K562 (cell line): ENCODE results near the gene CEBPE. TPM values are rescaled to one million over a fixed set of nuclear protein-coding genes. Genes with fewer than 3 reads are reported as not detected.
A peak's percentile ranks its signal among the peaks of the same experiment; 100 is the strongest.

Experiments used
- ARID2 ChIP-seq: fragments of 450-650 bp; IDR thresholded peaks from 2 replicates; pipeline ENCODE4 v1.6.1; 2017; ENCODE audit warnings: antibody characterized with exemption, mild to moderate bottlenecking
- ATF1 ChIP-seq, 2 experiments: fragments of 450-650 bp in 1 of 2; IDR thresholded peaks; 2 replicates each; pipeline ENCODE4 v1.6.1; 2016; ENCODE audit warnings: missing compliant biosample characterization in 1 of 2, missing genetic modification characterization in 1 of 2
- ATF7 ChIP-seq: fragments of 450-650 bp; IDR thresholded peaks from 2 replicates; pipeline ENCODE4 v1.7.1; 2014; ENCODE audit warnings: mild to moderate bottlenecking, moderate library complexity
- CBX3 ChIP-seq, 2 experiments: IDR thresholded peaks; 1 replicate in 1 of 2; 2 replicates in 1 of 2; pipeline ENCODE4 v1.6.1; 2012; ENCODE audit warnings: inconsistent platforms in 2 of 2, low read length in 2 of 2, borderline replicate concordance in 1 of 2, control low read depth in 1 of 2
- CEBPB ChIP-seq: fragments of 450-650 bp; IDR thresholded peaks from 2 replicates; pipeline ENCODE4 v1.6.1; 2016; ENCODE audit warnings: missing genetic modification characterization, missing compliant biosample characterization
- CEBPG ChIP-seq, 3 experiments: fragments of 200-800 bp in 1 of 3; sonication (Bioruptor generic) in 1 of 3; sonication (generic) in 1 of 3; formaldehyde crosslinking in 1 of 3; IDR thresholded peaks in 2 of 3; conservative IDR thresholded peaks in 1 of 3; 2 replicates each; pipeline versions ENCODE4 v1.6.1 to v1.8.0; 2016 to 2022; ENCODE audit warnings: missing compliant biosample characterization in 2 of 3, missing genetic modification characterization in 2 of 3, mild to moderate bottlenecking in 1 of 3, missing genetic modification reagents in 1 of 3
- CREM ChIP-seq: IDR thresholded peaks from 2 replicates; pipeline ENCODE4 v1.6.1; 2014; ENCODE audit warnings: antibody characterized with exemption, low read depth
- CSDE1 ChIP-seq, 2 experiments: fragments of 450-650 bp; IDR thresholded peaks; 2 replicates each; pipeline ENCODE4 v1.6.1; 2016; ENCODE audit warnings: mild to moderate bottlenecking in 1 of 2
- CTBP1 ChIP-seq: fragments of 450-650 bp; IDR thresholded peaks from 2 replicates; pipeline ENCODE4 v1.6.1; 2016; ENCODE audit warnings: borderline replicate concordance
- GABPA ChIP-seq: fragments of 200-800 bp; sonication (Bioruptor generic); conservative IDR thresholded peaks from 2 replicates; pipeline ENCODE4 v1.6.1; 2016; ENCODE audit warnings: low read depth, missing genetic modification characterization, missing compliant biosample characterization
- HCFC1 ChIP-seq: IDR thresholded peaks from 2 replicates; pipeline ENCODE4 v1.6.1; 2012; ENCODE audit warnings: low read depth, low read length, improper control_type of control experiment
- HLTF ChIP-seq: fragments of 450-650 bp; IDR thresholded peaks from 2 replicates; pipeline ENCODE4 v1.6.1; 2016
- LCOR ChIP-seq: sonication (generic); formaldehyde crosslinking; IDR thresholded peaks from 2 replicates; pipeline ENCODE4 v1.8.0; 2022; ENCODE audit warnings: mild to moderate bottlenecking, missing genetic modification reagents
- MAFG ChIP-seq: fragments of 450-650 bp; conservative IDR thresholded peaks from 2 replicates; pipeline ENCODE4 v1.6.1; 2016; ENCODE audit warnings: missing genetic modification characterization, missing compliant biosample characterization
- NR2C2 ChIP-seq, 2 experiments: fragments of 200-800 bp in 1 of 2; sonication (Bioruptor generic) in 1 of 2; sonication (generic) in 1 of 2; formaldehyde crosslinking in 1 of 2; IDR thresholded peaks; 2 replicates each; pipeline versions ENCODE4 v1.6.1 to v1.8.0; 2016 to 2022; ENCODE audit warnings: mild to moderate bottlenecking in 1 of 2, missing compliant biosample characterization in 1 of 2, missing genetic modification characterization in 1 of 2, missing genetic modification reagents in 1 of 2
- SAP30 ChIP-seq: fragments of 200-600 bp; sonication (generic); IDR thresholded peaks from 2 replicates; pipeline ENCODE4 v1.6.1; 2012; ENCODE audit warnings: borderline replicate concordance, low read depth, mild to moderate bottlenecking, moderate library complexity, low read length, control low read depth, inconsistent platforms; ENCODE audit not compliant: insufficient read depth, poor library complexity, severe bottlenecking
- SIN3B ChIP-seq: fragments of 450-650 bp; IDR thresholded peaks from 2 replicates; pipeline ENCODE4 v1.6.1; 2017; ENCODE audit warnings: low read depth, mild to moderate bottlenecking, moderate library complexity
- SOX6 ChIP-seq: fragments of 450-650 bp; IDR thresholded peaks from 2 replicates; pipeline ENCODE4 v1.6.1; 2014; ENCODE audit warnings: mild to moderate bottlenecking
- TCF7L2 ChIP-seq: fragments of 150-350 bp; IDR thresholded peaks from 2 replicates; pipeline ENCODE4 v1.6.1; 2016; ENCODE audit warnings: low read depth, mild to moderate bottlenecking, low read length, moderate library complexity
- TEAD4 ChIP-seq, 2 experiments: sonication (generic) in 1 of 2; formaldehyde crosslinking in 1 of 2; IDR thresholded peaks; 2 replicates each; pipeline versions ENCODE4 v1.6.1 to v1.8.0; 2012 to 2022; ENCODE audit warnings: borderline replicate concordance in 1 of 2, inconsistent platforms in 1 of 2, low read length in 1 of 2, mild to moderate bottlenecking in 1 of 2, missing genetic modification reagents in 1 of 2
- TGIF2 ChIP-seq: sonication (generic); formaldehyde crosslinking; IDR thresholded peaks from 2 replicates; pipeline ENCODE4 v1.8.1; 2022; ENCODE audit warnings: mild to moderate bottlenecking, missing genetic modification reagents, moderate library complexity
- TOE1 ChIP-seq, 2 experiments: fragments of 450-650 bp in 1 of 2; sonication (generic) in 1 of 2; formaldehyde crosslinking in 1 of 2; IDR thresholded peaks; 2 replicates each; pipeline versions ENCODE4 v1.7.1 to v1.8.0; 2016 to 2022; ENCODE audit warnings: borderline replicate concordance in 2 of 2, mild to moderate bottlenecking in 2 of 2, antibody characterized with exemption in 1 of 2, inconsistent platforms in 1 of 2, low read depth in 1 of 2, missing genetic modification reagents in 1 of 2, moderate library complexity in 1 of 2
- TRIM24 ChIP-seq, 2 experiments: fragments of 450-650 bp; IDR thresholded peaks; 2 replicates each; pipeline ENCODE4 v1.6.1; 2016
- TRIM28 ChIP-seq: fragments of 450-650 bp; IDR thresholded peaks from 2 replicates; pipeline ENCODE4 v1.6.1; 2017
- U2AF1 ChIP-seq: fragments of 200-400 bp; formaldehyde crosslinking; optimal IDR thresholded peaks from 2 replicates; pipeline ENCODE3; 2017; ENCODE audit warnings: mild to moderate bottlenecking, low read depth, low read length, moderate library complexity
- ZNF24 ChIP-seq: fragments of 450-650 bp; IDR thresholded peaks from 2 replicates; pipeline ENCODE4 v1.6.1; 2016
- ZNF583 ChIP-seq: fragments of 250-450 bp; sonication (Bioruptor Pico); IDR thresholded peaks from 2 replicates; pipeline ENCODE4 v1.4.0; 2020
- ZNF79 ChIP-seq: fragments of 250-450 bp; sonication (Bioruptor Pico); IDR thresholded peaks from 2 replicates; pipeline ENCODE4 v1.4.0; 2020; ENCODE audit warnings: low read depth, mild to moderate bottlenecking, moderate library complexity
- polyA plus RNA-seq, 8 experiments: library from polyadenylated mRNA; depleted of rRNA in 4 of 8; stranded (reverse) in 5 of 8; unstranded in 3 of 8; fragments of >200 nt; fragmentation: Nextera tagmentation in 2 of 8; fragmentation: Illumina TruSeq in 1 of 8; extraction: Ambion mirVana in 2 of 8; extraction: Trizol in 1 of 8; gene quantifications; 2 replicates each; pipeline versions ENCODE4 v1.2.1 to v1.2.3, GENCODE V29; 2011 to 2014; ENCODE audit warnings: inconsistent platforms in 1 of 8, missing spikeins in 1 of 8
- total RNA-seq, 7 experiments: library from RNA; depleted of rRNA in 6 of 7; stranded (reverse); fragments of >200 nt in 6 of 7; fragmentation: Illumina TruSeq in 2 of 7; extraction: Trizol in 2 of 7; gene quantifications; 2 replicates each; pipeline versions ENCODE4 v1.2.1 to v1.2.3, GENCODE V29; 2011 to 2021; ENCODE audit warnings: low replicate concordance in 1 of 7
- TF ChIP-seq, protein P1 (sequence below): sonication (generic); IDR thresholded peaks from 2 replicates; pipeline ENCODE4 v1.6.1; 2016
- TF ChIP-seq, protein P2 (sequence below): sonication (generic); formaldehyde crosslinking; IDR thresholded peaks from 2 replicates; pipeline ENCODE4 v1.9.0; 2022; ENCODE audit warnings: mild to moderate bottlenecking, missing genetic modification reagents

The CEBPE gene
- total and polyA plus RNA-seq, 9 of the 15 experiments (the other 6 are each of a cell fraction or from before 2014, with no cell fraction given), result 0.09 to 0.15 (median 0.13) TPM; not detected in 6

- TF ChIP-seq ATF1 (CRISPR knock-in tag; IDR thresholded peaks at IDR 0.05) (no peak), ATF1 (tag; IDR thresholded peaks at IDR 0.05) (peak; percentile 64), MAFG (no peak), ARID2 (no peak), TEAD4 (IDR thresholded peaks at IDR 0.05; ENCODE audit: low read length) (peak; percentile 99), TEAD4 (CRISPR knock-in tag; IDR thresholded peaks at IDR 0.05; ENCODE audit: borderline replicate concordance) (no peak), HLTF (peak; percentile 85), HCFC1 (no peak), GABPA (tag) (no peak), TRIM24 (IDR thresholded peaks at IDR 0.05) (peak; percentile 95 to 97), CBX3 (IDR thresholded peaks at IDR 0.05; ENCODE audit: borderline replicate concordance in 1 of 2, low read length in 2 of 2) (0 out of 3 replicates have a peak, but pooled peaks of 1 of the 2 experiments have one; percentile 31), TRIM28 (peak; percentile 38; the same call in 1 of the 2 replicates), NR2C2 (CRISPR knock-in tag; IDR thresholded peaks at IDR 0.05) (peak; percentile 85), NR2C2 (tag; IDR thresholded peaks at IDR 0.05) (peak; percentile 94), CSDE1 (IDR thresholded peaks at IDR 0.05) (no peak; a peak in 1 of 4 replicates), ATF7 (peak; percentile 42; the same call in 1 of the 2 replicates), CEBPG (CRISPR knock-in tag; IDR thresholded peaks at IDR 0.05) (0 out of 2 replicates have a peak, but pooled peaks have one; percentile 37), CEBPG (tag; conservative IDR thresholded peaks at IDR 0.05 in 1 of 2, IDR thresholded peaks at IDR 0.05 in 1 of 2) (peak in 1 of 2 experiments; percentile 75; a peak in 2 of 4 replicates), ZNF79 (no peak), ZNF583 (peak; percentile 90), TCF7L2 (no peak), ZNF24 (no peak), SIN3B (no peak), CTBP1 (peak; percentile 100), CEBPB (tag) (peak; percentile 87), LCOR (CRISPR knock-in tag) (peak; percentile 98), SOX6 (peak; percentile 98), U2AF1 (peak; percentile 37), TOE1 (IDR thresholded peaks at IDR 0.05; ENCODE audit: borderline replicate concordance) (peak; percentile 81), TOE1 (CRISPR knock-in tag; IDR thresholded peaks at IDR 0.05; ENCODE audit: borderline replicate concordance, low read depth) (no peak), SAP30 (no peak), TGIF2 (CRISPR knock-in tag) (no peak), CREM (peak; percentile 62)
- TF ChIP-seq, protein P1, sequence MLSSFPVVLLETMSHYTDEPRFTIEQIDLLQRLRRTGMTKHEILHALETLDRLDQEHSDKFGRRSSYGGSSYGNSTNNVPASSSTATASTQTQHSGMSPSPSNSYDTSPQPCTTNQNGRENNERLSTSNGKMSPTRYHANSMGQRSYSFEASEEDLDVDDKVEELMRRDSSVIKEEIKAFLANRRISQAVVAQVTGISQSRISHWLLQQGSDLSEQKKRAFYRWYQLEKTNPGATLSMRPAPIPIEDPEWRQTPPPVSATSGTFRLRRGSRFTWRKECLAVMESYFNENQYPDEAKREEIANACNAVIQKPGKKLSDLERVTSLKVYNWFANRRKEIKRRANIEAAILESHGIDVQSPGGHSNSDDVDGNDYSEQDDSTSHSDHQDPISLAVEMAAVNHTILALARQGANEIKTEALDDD, result peak; percentile 89
- TF ChIP-seq, protein P2, sequence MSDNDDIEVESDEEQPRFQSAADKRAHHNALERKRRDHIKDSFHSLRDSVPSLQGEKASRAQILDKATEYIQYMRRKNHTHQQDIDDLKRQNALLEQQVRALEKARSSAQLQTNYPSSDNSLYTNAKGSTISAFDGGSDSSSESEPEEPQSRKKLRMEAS (CRISPR knock-in tag), result peak; percentile 60
Measured at GRCh38 chr14:23146351-23146910, 27.4 kb upstream of the CEBPE start (continued).
